Fibroblast of the aortic adventitia (primary cell): ENCODE results near the gene INTS4. TPM values are rescaled to one million over a fixed set of nuclear protein-coding genes. Genes with fewer than 3 reads are reported as not detected.
"Not testable (repeated sequence)": the region's sequence is repeated elsewhere in the genome, so short reads cannot be mapped to it uniquely, and the experiment has no call there.

Experiments
- DNase-seq: peaks from one replicate; pipeline ENCODE4 v3.0.0-alpha.2; 2010; ENCODE audit warnings: low read depth
- H3K4me3 ChIP-seq: 2 replicates; pipeline ENCODE4 v1.5.1; 2011; ENCODE audit warnings: low read depth, mild to moderate bottlenecking, control low read depth, low read length, moderate library complexity
- CTCF ChIP-seq: IDR thresholded peaks from 2 replicates; pipeline ENCODE4 v1.5.1; 2011; ENCODE audit warnings: mild to moderate bottlenecking, low read length, control low read depth, inconsistent platforms; ENCODE audit not compliant: insufficient read depth
- total RNA-seq: library from RNA; depleted of rRNA; stranded (reverse); fragments of >200 nt; gene quantifications from 2 replicates; pipeline ENCODE4 v1.2.3, GENCODE V29; 2012; ENCODE audit warnings: low replicate concordance

Gene INTS4
- total RNA-seq, 1 donor = 52.6 TPM

- no peak overlapping the region for H3K4me3 ChIP-seq
- TF ChIP-seq CTCF = no peak
- peak; percentile 32 for DNase-seq
Measured at GRCh38 chr11:77886401-77886800, 108.1 kb downstream of the INTS4 start.

- DNase-seq = no peak
- no peak for TF ChIP-seq CTCF
- H3K4me3 ChIP-seq = no peak overlapping the region
Measured at GRCh38 chr11:77884829-77885190, 109.7 kb downstream of the INTS4 start.

GRCh38 chr11:77884186-77884828, 110.2 kb downstream of the INTS4 start:
- peak; percentile 63 for DNase-seq
- no peak overlapping the region for H3K4me3 ChIP-seq
- no peak for TF ChIP-seq CTCF

- no peak overlapping the region for H3K4me3 ChIP-seq
- no peak for DNase-seq
- no peak for TF ChIP-seq CTCF
Measured at GRCh38 chr11:77883775-77884174, 110.7 kb downstream of the INTS4 start.

GRCh38 chr11:77882396-77882795, 112.1 kb downstream of the INTS4 start:
- TF ChIP-seq CTCF = no peak
- DNase-seq = peak; percentile 41

GRCh38 chr11:77879218-77879617, 115.2 kb downstream of the INTS4 start:
- peak; percentile 32 for TF ChIP-seq CTCF
- H3K4me3 ChIP-seq = no peak overlapping the region
- DNase-seq = peak; percentile 79

More at GRCh38 chr11:77882396-77882795, 112.1 kb downstream of the INTS4 start:
- H3K4me3 ChIP-seq = no peak overlapping the region

GRCh38 chr11:77878247-77878646, 116.2 kb downstream of the INTS4 start:
- H3K4me3 ChIP-seq = not testable (repeated sequence)
- DNase-seq = peak; percentile 89
